Astrocyte of the spinal cord (primary cell): ENCODE results near the gene GSC.
"Not testable (repeated sequence)": the region's sequence is repeated elsewhere in the genome, so short reads cannot be mapped to it uniquely, and the experiment has no call there.

Source experiments
- DNase-seq: peaks from one replicate; pipeline ENCODE4 v3.0.0; 2011; ENCODE audit warnings: low read depth, low spot score
- H3K4me3 ChIP-seq: 2 replicates; pipeline ENCODE4 v1.5.1; 2011; ENCODE audit warnings: low read depth, mild to moderate bottlenecking, low read length, moderate library complexity
- CTCF ChIP-seq: IDR thresholded peaks from 2 replicates; pipeline ENCODE4 v1.5.1; 2012; ENCODE audit warnings: low read depth, mild to moderate bottlenecking, low read length, inconsistent platforms
- in situ Hi-C: cut with HindIII; loops from 2 replicates; pipeline ENCODE4 v1.10.0; 2017; ENCODE audit warnings: low sequenced_read_pairs

Gene GSC

GRCh38 chr14:94769391-94770250, at the start of gene GSC:
TSS of gene GSC (minus strand) at chr14:94770113. CDS start at chr14:94770015, 98 bp downstream.
- no peak for TF ChIP-seq CTCF
- in situ Hi-C loops: no loop called here
- DNase-seq: peak; percentile 37
- H3K4me3 ChIP-seq: peak within 1 kb of the TSS; percentile 32

- in situ Hi-C loops: no loop called here
- TF ChIP-seq CTCF: no peak
- no peak overlapping the region for H3K4me3 ChIP-seq
- DNase-seq: no peak
These were observed 49.6 kb upstream of the GSC start for GRCh38 chr14:94819531-94819930.

- no peak overlapping the region for H3K4me3 ChIP-seq
- no peak for TF ChIP-seq CTCF
- no peak for DNase-seq
- in situ Hi-C loops: no loop called here
These were observed 46.2 kb upstream of the GSC start for GRCh38 chr14:94816113-94816512.

GRCh38 chr14:94805680-94806288, 35.9 kb upstream of the GSC start:
- in situ Hi-C loops: no loop called here
- no peak overlapping the region for H3K4me3 ChIP-seq
- no peak for DNase-seq
- no peak for TF ChIP-seq CTCF

GRCh38 chr14:94801225-94801624, 31.3 kb upstream of the GSC start:
- no peak overlapping the region for H3K4me3 ChIP-seq
- DNase-seq: no peak
- in situ Hi-C loops: no loop called here
- no peak for TF ChIP-seq CTCF

GRCh38 chr14:94800764-94801163, 30.9 kb upstream of the GSC start:
- in situ Hi-C loops, H3K4me3 ChIP-seq: not testable (repeated sequence)

GRCh38 chr14:94797887-94798286, 28.0 kb upstream of the GSC start:
- in situ Hi-C loops: no loop called here
- no peak for DNase-seq
- no peak overlapping the region for H3K4me3 ChIP-seq
- TF ChIP-seq CTCF: no peak

More at GRCh38 chr14:94800764-94801163, 30.9 kb upstream of the GSC start:
- not testable (repeated sequence) for DNase-seq
